OCI-LY1 (cell line): ENCODE data around the gene PDAP1.
A peak's percentile ranks its signal among the peaks of the same experiment; 100 is the strongest.

Source experiments
- H2AFZ ChIP-seq: fragments of 200-600 bp; sonication (generic), shearing (Covaris generic); 2 replicates; pipeline ENCODE4 v1.6.0; 2014; ENCODE audit warnings: antibody characterized with exemption, mild to moderate bottlenecking, low read length
- H3F3A ChIP-seq: fragments of 200-600 bp; sonication (generic), shearing (Covaris generic); 2 replicates; pipeline ENCODE4 v1.6.0; 2014; ENCODE audit warnings: mild to moderate bottlenecking, antibody characterized with exemption, low read length, moderate library complexity; ENCODE audit not compliant: insufficient read depth
- H3K27ac ChIP-seq: fragments of 200-600 bp; sonication (generic); 2 replicates; pipeline ENCODE4 v1.5.1; 2014; ENCODE audit warnings: low read length, mixed run types, mild to moderate bottlenecking, low read depth; ENCODE audit not compliant: poor library complexity, severe bottlenecking
- H3K27me3 ChIP-seq: fragments of 200-600 bp; sonication (generic); 2 replicates; pipeline ENCODE4 v1.6.0; 2014; ENCODE audit warnings: antibody characterized with exemption, mild to moderate bottlenecking, low read length, moderate library complexity; ENCODE audit not compliant: insufficient read depth
- H3K36me3 ChIP-seq: fragments of 200-600 bp; sonication (generic); 2 replicates; pipeline ENCODE4 v1.6.1; 2014; ENCODE audit warnings: mild to moderate bottlenecking, antibody characterized with exemption, low read length, moderate library complexity, mixed read lengths; ENCODE audit not compliant: insufficient read depth
- H3K4me1 ChIP-seq: fragments of 200-600 bp; sonication (generic); 2 replicates; pipeline ENCODE4 v1.5.1; 2014; ENCODE audit warnings: mild to moderate bottlenecking, low read length, moderate library complexity; ENCODE audit not compliant: insufficient read depth, severe bottlenecking
- H3K4me2 ChIP-seq: fragments of 200-600 bp; sonication (generic), shearing (Covaris generic); 2 replicates; pipeline ENCODE4 v1.6.1; 2014; ENCODE audit warnings: low read length
- H3K4me3 ChIP-seq: fragments of 200-600 bp; sonication (generic); 2 replicates; pipeline ENCODE4 v1.5.1; 2014; ENCODE audit warnings: low read length, low read depth, mild to moderate bottlenecking, mixed read lengths; ENCODE audit not compliant: poor library complexity, severe bottlenecking
- H3K79me2 ChIP-seq: fragments of 200-600 bp; shearing (Covaris generic); 2 replicates; pipeline ENCODE4 v1.6.1; 2016; ENCODE audit warnings: mixed run types, low read length, mixed read lengths; ENCODE audit not compliant: insufficient read depth
- H3K9ac ChIP-seq: fragments of 200-600 bp; sonication (generic), shearing (Covaris generic); 2 replicates; pipeline ENCODE4 v1.6.1; 2014; ENCODE audit warnings: mild to moderate bottlenecking, low read length, mixed read lengths
- H3K9me2 ChIP-seq: fragments of 200-600 bp; sonication (generic), shearing (Covaris generic); 2 replicates; pipeline ENCODE4 v1.6.1; 2014; ENCODE audit warnings: low read depth, mild to moderate bottlenecking, low read length, mixed read lengths
- H3K9me3 ChIP-seq: fragments of 200-600 bp; shearing (Covaris generic); 2 replicates; pipeline ENCODE4 v1.6.1; 2014; ENCODE audit warnings: low read length, mixed read lengths
- H4K20me1 ChIP-seq: fragments of 200-600 bp; sonication (generic), shearing (Covaris generic); 2 replicates; pipeline ENCODE4 v1.6.0; 2016; ENCODE audit warnings: mild to moderate bottlenecking, low read length; ENCODE audit not compliant: insufficient read depth
- CTCF ChIP-seq: fragments of 200-600 bp; sonication (generic), shearing (Covaris generic); IDR thresholded peaks from 2 replicates; pipeline ENCODE4 v1.5.1; 2017; ENCODE audit warnings: mild to moderate bottlenecking, antibody characterized with exemption, low read length, moderate library complexity, mixed read lengths
- EZH2 ChIP-seq: fragments of 200-600 bp; sonication (generic), shearing (Covaris generic); IDR thresholded peaks from 2 replicates; pipeline ENCODE4 v1.8.0; 2017; ENCODE audit warnings: borderline replicate concordance, mixed run types, mild to moderate bottlenecking, antibody characterized with exemption, low read length, moderate library complexity, mixed read lengths

The PDAP1 gene

GRCh38 chr7:99393355-99394187, 14.8 kb downstream of the PDAP1 start:
- Histone ChIP-seq H3K79me2 (no peaks in the 10 kb centered on the region), H4K20me1 (no peaks in the 10 kb centered on the region), H3K9me3 (no peaks in the 10 kb centered on the region), H3K4me2 (peak overlapping the region; percentile 65), H3K4me3 (peak overlapping the region; percentile 54), H3K9ac (peak overlapping the region; percentile 53; the same call in 1 of the 2 replicates), H3K4me1 (peaks cover 18% of the 10 kb centered on the region), H3F3A (no peaks in the 10 kb centered on the region), H3K27ac (peak overlapping the region; percentile 60), H2AFZ (no peak overlapping the region), H3K27me3 (no peaks in the 10 kb centered on the region), H3K36me3 (peaks cover 89% of the 10 kb centered on the region), H3K9me2 (no peaks in the 10 kb centered on the region)
- TF ChIP-seq EZH2 (no peak), CTCF (no peak)

GRCh38 chr7:99392659-99393354, 15.6 kb downstream of the PDAP1 start:
- H3K4me2 ChIP-seq = peak overlapping the region; percentile 65

GRCh38 chr7:99392046-99392445, 16.4 kb downstream of the PDAP1 start:
- H3K27ac ChIP-seq = peak overlapping the region; percentile 60
- H4K20me1 ChIP-seq = no peaks in the 10 kb centered on the region
- H3K9me3 ChIP-seq = no peaks in the 10 kb centered on the region
- H3K27me3 ChIP-seq = no peaks in the 10 kb centered on the region
- no peak for TF ChIP-seq EZH2
- TF ChIP-seq CTCF = no peak
- peak overlapping the region; percentile 54 for H3K4me3 ChIP-seq
- H2AFZ ChIP-seq = no peak overlapping the region
- H3F3A ChIP-seq = no peaks in the 10 kb centered on the region
- H3K79me2 ChIP-seq = no peaks in the 10 kb centered on the region
- H3K9me2 ChIP-seq = no peaks in the 10 kb centered on the region
- H3K36me3 ChIP-seq = peaks cover 88% of the 10 kb centered on the region
- peak overlapping the region; percentile 53 for H3K9ac ChIP-seq
- peaks cover 18% of the 10 kb centered on the region for H3K4me1 ChIP-seq
- H3K4me2 ChIP-seq = peak overlapping the region; percentile 65

More at GRCh38 chr7:99392659-99393354, 15.6 kb downstream of the PDAP1 start:
- TF ChIP-seq EZH2 (no peak), CTCF (no peak)
- Histone ChIP-seq H3K9me3 (no peaks in the 10 kb centered on the region), H4K20me1 (no peaks in the 10 kb centered on the region), H2AFZ (no peak overlapping the region), H3K79me2 (no peaks in the 10 kb centered on the region), H3F3A (no peaks in the 10 kb centered on the region), H3K9ac (peak overlapping the region; percentile 53), H3K36me3 (peaks cover 89% of the 10 kb centered on the region), H3K27ac (peak overlapping the region; percentile 60), H3K9me2 (no peaks in the 10 kb centered on the region), H3K4me1 (peaks cover 18% of the 10 kb centered on the region), H3K4me3 (peak overlapping the region; percentile 54), H3K27me3 (no peaks in the 10 kb centered on the region)
